AG10803 (cell line): ENCODE data around the gene NOP10.
A peak's percentile ranks its signal among the peaks of the same experiment; 100 is the strongest.

Experiments
- DNase-seq: peaks from one replicate; pipeline ENCODE4 v3.0.0; 2010; ENCODE audit warnings: low read depth
- H3K4me3 ChIP-seq: 2 replicates; pipeline ENCODE4 v1.5.1; 2011; ENCODE audit warnings: mild to moderate bottlenecking, low read length, control low read depth
- CTCF ChIP-seq: conservative IDR thresholded peaks from 2 replicates; pipeline ENCODE4 v1.5.1; 2011; ENCODE audit warnings: mild to moderate bottlenecking, low read length, control low read depth, inconsistent platforms

NOP10 gene

GRCh38 chr15:34341381-34342212 lies 1.3 kb downstream of the NOP10 start:
- peak overlapping the region; percentile 99 for H3K4me3 ChIP-seq
- no peak for TF ChIP-seq CTCF
- DNase-seq, result no peak

- DNase-seq, result no peak
- no peak overlapping the region for H3K4me3 ChIP-seq
- TF ChIP-seq CTCF, result no peak
These were observed 3.0 kb downstream of the NOP10 start for GRCh38 chr15:34339946-34340345.

GRCh38 chr15:34338347-34338746 lies 4.6 kb downstream of the NOP10 start:
- H3K4me3 ChIP-seq, result peak overlapping the region; percentile 46
- DNase-seq, result no peak
- TF ChIP-seq CTCF, result no peak

GRCh38 chr15:34337557-34338306 lies 5.2 kb downstream of the NOP10 start, which contains the start of gene SLC12A6:
Gene SLC12A6 (minus strand): TSS chr15:34337781. CDS start chr15:34336680, 1,101 bp downstream.
- DNase-seq, result peak; percentile 88
- TF ChIP-seq CTCF, result no peak
- peak within 1 kb of the TSS; percentile 93 for H3K4me3 ChIP-seq

- H3K4me3 ChIP-seq, result peak overlapping the region; percentile 93
- DNase-seq, result no peak
- TF ChIP-seq CTCF, result no peak
These were observed 5.9 kb downstream of the NOP10 start for GRCh38 chr15:34336991-34337556.

GRCh38 chr15:34336231-34336990 lies 6.5 kb downstream of the NOP10 start:
- no peak for DNase-seq
- TF ChIP-seq CTCF, result no peak
- peak overlapping the region; percentile 93 for H3K4me3 ChIP-seq
